HepG2 (cell line): ENCODE data around the gene WNT3A. TPM values are rescaled to one million over a fixed set of nuclear protein-coding genes. Genes with fewer than 3 reads are reported as not detected.
A peak's percentile ranks its signal among the peaks of the same experiment; 100 is the strongest.

Source experiments
- ATAC-seq: fragments of 200-7000 bp; cut with Tn5 transposase; 3 replicates; pipeline ENCODE4 v1.9.1; 2020; ENCODE audit warnings: mild to moderate bottlenecking, moderate library complexity
- BruUV-seq: library from RNA; stranded (reverse); fragments of 400-500 nt; replicated peaks from 2 replicates; lab custom pipeline; 2021; lab: Mats Ljungman, UMichigan
- CTCF ChIA-PET: fragments of 300-600 bp; formaldehyde crosslinking; extraction: SDS; loops from one replicate; lab custom pipeline; 2021; ENCODE audit warnings: low total read pairs, inconsistent platforms, low intra/inter-chr PET ratio; lab: Yijun Ruan, JAX
- POLR2A ChIA-PET: fragments of 350-600 bp; sonication (Branson Sonifier 250); formaldehyde crosslinking; loops from one replicate; lab custom pipeline; 2020; ENCODE audit warnings: antibody characterized with exemption, inconsistent platforms; lab: Yijun Ruan, JAX
- DNase-seq: peaks from one replicate; pipeline ENCODE4 v3.0.0-alpha.2; 2015; ENCODE audit warnings: low spot score
- FAIRE-seq: peaks from 3 replicates; lab custom pipeline; 2011; peaks lifted over from hg19 to GRCh38; lab: Jason Lieb, UNC
- H2AFZ ChIP-seq: one replicate; pipeline ENCODE4 v1.6.1; 2011; ENCODE audit warnings: low read length, inconsistent platforms
- H3K27ac ChIP-seq: fragments of 300-600 bp; 3 replicates; pipeline ENCODE4 v1.8.0; 2011; ENCODE audit warnings: mixed run types, mild to moderate bottlenecking, mixed read lengths, low read length, inconsistent platforms; ENCODE audit not compliant: insufficient read depth; ENCODE audit errors: extremely low read length
- H3K27me3 ChIP-seq, 2 experiments: fragments of 200-600 bp in 1 of 2; 2 replicates in 1 of 2; 3 replicates in 1 of 2; pipeline versions ENCODE4 v1.6.0 to v1.8.0; 2011; ENCODE audit warnings: low read length in 2 of 2, mild to moderate bottlenecking in 2 of 2, moderate library complexity in 2 of 2, inconsistent platforms in 1 of 2; ENCODE audit not compliant: insufficient read depth in 2 of 2, control insufficient read depth in 1 of 2
- H3K36me3 ChIP-seq, 2 experiments: fragments of 200-600 bp in 1 of 2; replicated peaks in 1 of 2; 2 replicates in 1 of 2; 3 replicates in 1 of 2; pipeline versions ENCODE4 v1.5.1 to v1.8.0; 2011; ENCODE audit warnings: low read length in 2 of 2, inconsistent platforms in 1 of 2; ENCODE audit not compliant: insufficient read depth in 2 of 2, control insufficient read depth in 1 of 2
- H3K4me1 ChIP-seq: 2 replicates; pipeline ENCODE4 v1.5.1; 2012; ENCODE audit warnings: low read length, inconsistent platforms; ENCODE audit not compliant: insufficient read depth
- H3K4me2 ChIP-seq: 2 replicates; pipeline ENCODE4 v1.6.0; 2011; ENCODE audit warnings: low read depth, low read length, inconsistent platforms
- H3K4me3 ChIP-seq, 3 experiments: fragments of 200-600 bp in 1 of 3; sonication (generic), shearing (Covaris generic) in 1 of 3; replicated peaks in 1 of 3; 2 replicates each; pipeline ENCODE4 v1.5.1; 2011 to 2016; ENCODE audit warnings: low read length in 3 of 3, inconsistent platforms in 2 of 3, low read depth in 2 of 3, mild to moderate bottlenecking in 2 of 3, control low read depth in 1 of 3, mixed read lengths in 1 of 3; ENCODE audit not compliant: insufficient read depth in 1 of 3
- H3K79me2 ChIP-seq: one replicate; pipeline ENCODE4 v1.6.1; 2011; ENCODE audit warnings: low read length, inconsistent platforms; ENCODE audit not compliant: insufficient read depth
- H3K9ac ChIP-seq: 2 replicates; pipeline ENCODE4 v1.6.0; 2011; ENCODE audit warnings: mild to moderate bottlenecking, low read depth, low read length, inconsistent platforms; ENCODE audit not compliant: insufficient read depth
- H3K9me3 ChIP-seq: 2 replicates; pipeline ENCODE4 v1.5.1; 2012; ENCODE audit warnings: mild to moderate bottlenecking, low read length
- H4K20me1 ChIP-seq: 2 replicates; pipeline ENCODE4 v1.6.0; 2011; ENCODE audit warnings: inconsistent platforms, mild to moderate bottlenecking, low read length, moderate library complexity; ENCODE audit not compliant: insufficient read depth
- ATF3 ChIP-seq: sonication (generic); formaldehyde crosslinking; IDR thresholded peaks from 2 replicates; pipeline ENCODE4 v1.4.0; 2020; ENCODE audit warnings: missing genetic modification reagents
- DPF2 ChIP-seq: sonication (generic); formaldehyde crosslinking; IDR thresholded peaks from 2 replicates; pipeline ENCODE4 v1.4.0; 2020; ENCODE audit warnings: mild to moderate bottlenecking, low read depth, missing genetic modification reagents, borderline replicate concordance
- HMGXB4 ChIP-seq, 2 experiments: sonication (generic) in 1 of 2; formaldehyde crosslinking in 1 of 2; IDR thresholded peaks; 2 replicates each; pipeline versions ENCODE4 v1.4.0 to v1.6.1; 2018 to 2020; ENCODE audit warnings: missing genetic modification reagents in 2 of 2, borderline replicate concordance in 1 of 2, low read depth in 1 of 2, mild to moderate bottlenecking in 1 of 2, missing biosample characterization in 1 of 2
- IKZF1 ChIP-seq: fragments of 450-650 bp; IDR thresholded peaks from 2 replicates; pipeline ENCODE4 v1.7.1; 2016
- MAX ChIP-seq: IDR thresholded peaks from 2 replicates; pipeline ENCODE4 v1.6.1; 2012; ENCODE audit warnings: inconsistent platforms
- MYNN ChIP-seq: sonication (generic); formaldehyde crosslinking; IDR thresholded peaks from 2 replicates; pipeline ENCODE4 v1.4.0; 2020; ENCODE audit warnings: mild to moderate bottlenecking, low read depth, missing genetic modification reagents
- SIX1 ChIP-seq: sonication (generic); formaldehyde crosslinking; IDR thresholded peaks from 2 replicates; pipeline ENCODE4 v1.4.0; 2020; ENCODE audit warnings: missing genetic modification reagents, borderline replicate concordance
- TBX2 ChIP-seq: sonication (generic); formaldehyde crosslinking; IDR thresholded peaks from 2 replicates; pipeline ENCODE4 v1.5.0; 2020; ENCODE audit warnings: missing genetic modification reagents, mild to moderate bottlenecking, borderline replicate concordance
- TEAD2 ChIP-seq: sonication (generic); formaldehyde crosslinking; IDR thresholded peaks from 2 replicates; pipeline ENCODE4 v1.9.0; 2021; ENCODE audit warnings: missing genetic modification reagents
- ZNF101 ChIP-seq: sonication (generic); formaldehyde crosslinking; IDR thresholded peaks from 2 replicates; pipeline ENCODE4 v1.4.0; 2020; ENCODE audit warnings: mild to moderate bottlenecking, low read depth, missing genetic modification reagents, borderline replicate concordance
- ZNF331 ChIP-seq: sonication (generic); formaldehyde crosslinking; IDR thresholded peaks from 2 replicates; pipeline ENCODE4 v1.4.0; 2020; ENCODE audit warnings: missing genetic modification reagents
- ZNF335 ChIP-seq: sonication (generic); formaldehyde crosslinking; IDR thresholded peaks from 2 replicates; pipeline ENCODE4 v1.4.0; 2020; ENCODE audit warnings: missing genetic modification reagents
- ZNF33A ChIP-seq: sonication (generic); formaldehyde crosslinking; IDR thresholded peaks from 2 replicates; pipeline ENCODE4 v1.5.1; 2020; ENCODE audit warnings: missing genetic modification reagents, mild to moderate bottlenecking, moderate library complexity, borderline replicate concordance
- ZNF549 ChIP-seq: sonication (generic); formaldehyde crosslinking; IDR thresholded peaks from 2 replicates; pipeline ENCODE4 v1.5.0; 2020; ENCODE audit warnings: missing genetic modification reagents
- ZNF839 ChIP-seq: sonication (generic); formaldehyde crosslinking; IDR thresholded peaks from 2 replicates; pipeline ENCODE4 v1.4.0; 2020; ENCODE audit warnings: missing genetic modification reagents, mild to moderate bottlenecking, borderline replicate concordance
- ZSCAN21 ChIP-seq: sonication (generic); formaldehyde crosslinking; IDR thresholded peaks from 2 replicates; pipeline ENCODE4 v1.8.0; 2022; ENCODE audit warnings: mild to moderate bottlenecking, missing genetic modification reagents, moderate library complexity, borderline replicate concordance
- ZSCAN29 ChIP-seq: sonication (generic); formaldehyde crosslinking; conservative IDR thresholded peaks from 2 replicates; pipeline ENCODE4 v1.4.0; 2020; ENCODE audit warnings: mild to moderate bottlenecking, missing genetic modification reagents
- WGBS: methylation state at CpG from one replicate; pipeline ENCODE4 v1.1.6; 2017; ENCODE audit warnings: low lambda C conversion rate; 5-methylcytosine and 5-hydroxymethylcytosine counted together
- in situ Hi-C: cut with HindIII; loops from 2 replicates; pipeline ENCODE4 v1.10.0; 2017; ENCODE audit warnings: low pct_unique_long_range_greater_than_20kb; ENCODE audit not compliant: extremely low pct_ligation_motif_present
- intact Hi-C: fragments of 100-400 bp; cut with micrococcal nuclease; formaldehyde crosslinking; loops from one replicate; pipeline ENCODE4 v1.10.0; 2022; ENCODE audit not compliant: unreplicated experiment
- polyA plus RNA-seq, 8 experiments: library from polyadenylated mRNA; depleted of rRNA in 3 of 8; stranded (reverse) in 7 of 8; unstranded in 1 of 8; fragments of >200 nt; fragmentation: Illumina TruSeq in 4 of 8; extraction: Trizol in 4 of 8; gene quantifications; 2 replicates each; pipeline versions ENCODE4 v1.2.1 to v1.2.3, GENCODE V29; 2011 to 2016; ENCODE audit warnings: low read depth in 4 of 8, missing spikeins in 1 of 8, mixed read lengths in 1 of 8; ENCODE audit not compliant: insufficient read depth in 1 of 8
- total RNA-seq, 5 experiments: library from RNA; depleted of rRNA; stranded (reverse); fragments of >200 nt; fragmentation: Illumina TruSeq; extraction: Trizol; gene quantifications; 2 replicates each; pipeline ENCODE4 v1.2.3, GENCODE V29; 2016; ENCODE audit warnings: low read depth in 1 of 5
- TF ChIP-seq, protein P1 (sequence below): sonication (generic); formaldehyde crosslinking; IDR thresholded peaks from 2 replicates; pipeline ENCODE4 v1.4.0; 2020; ENCODE audit warnings: missing genetic modification reagents; ENCODE audit errors: not compliant biosample characterization
- TF ChIP-seq, protein P2 (sequence below): IDR thresholded peaks from 2 replicates; pipeline ENCODE4 v1.6.1; 2016; ENCODE audit warnings: missing compliant biosample characterization, missing genetic modification reagents, borderline replicate concordance

Gene WNT3A
- total and polyA plus RNA-seq, 2 of the 13 experiments (the other 11 are each of a cell fraction or from before 2014, with no cell fraction given): not detected

DNA sequence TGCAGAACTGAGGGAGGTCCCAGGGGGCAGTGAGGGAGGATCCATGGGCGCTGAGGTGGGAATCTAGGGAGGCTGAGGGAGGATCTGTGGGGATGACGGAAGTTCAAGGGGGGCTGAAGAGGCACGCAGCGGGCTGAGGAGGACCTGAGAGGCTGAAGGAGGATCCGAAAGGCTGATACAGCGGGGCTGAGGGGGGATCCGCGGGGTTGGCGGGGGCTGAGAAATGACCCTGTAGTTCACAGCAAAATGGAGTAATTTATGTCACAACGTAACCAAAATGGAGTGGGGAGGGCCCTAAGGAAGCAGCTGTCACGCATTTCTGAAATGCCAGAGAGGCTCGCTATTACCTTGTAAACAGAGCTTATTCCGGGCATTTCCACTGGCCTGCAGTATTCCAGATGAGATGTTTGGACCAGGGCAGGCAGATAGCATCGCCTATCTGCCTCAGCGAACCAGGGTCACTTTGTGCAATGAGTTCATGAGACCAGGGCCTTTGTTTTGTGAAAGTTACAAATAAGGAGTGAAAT is 103.2 kb downstream of the WNT3A start (continued):
- no peak for TF ChIP-seq ATF3 (CRISPR knock-in tag)
- TF ChIP-seq TEAD2 (CRISPR knock-in tag): no peak
- TF ChIP-seq ZSCAN29 (CRISPR knock-in tag): no peak
- TF ChIP-seq, protein P1, sequence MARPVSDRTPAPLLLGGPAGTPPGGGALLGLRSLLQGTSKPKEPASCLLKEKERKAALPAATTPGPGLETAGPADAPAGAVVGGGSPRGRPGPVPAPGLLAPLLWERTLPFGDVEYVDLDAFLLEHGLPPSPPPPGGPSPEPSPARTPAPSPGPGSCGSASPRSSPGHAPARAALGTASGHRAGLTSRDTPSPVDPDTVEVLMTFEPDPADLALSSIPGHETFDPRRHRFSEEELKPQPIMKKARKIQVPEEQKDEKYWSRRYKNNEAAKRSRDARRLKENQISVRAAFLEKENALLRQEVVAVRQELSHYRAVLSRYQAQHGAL: no peak
- 0 out of 2 replicates have a peak, but pooled peaks have one; percentile 14 for TF ChIP-seq TBX2
- TF ChIP-seq, protein P2, sequence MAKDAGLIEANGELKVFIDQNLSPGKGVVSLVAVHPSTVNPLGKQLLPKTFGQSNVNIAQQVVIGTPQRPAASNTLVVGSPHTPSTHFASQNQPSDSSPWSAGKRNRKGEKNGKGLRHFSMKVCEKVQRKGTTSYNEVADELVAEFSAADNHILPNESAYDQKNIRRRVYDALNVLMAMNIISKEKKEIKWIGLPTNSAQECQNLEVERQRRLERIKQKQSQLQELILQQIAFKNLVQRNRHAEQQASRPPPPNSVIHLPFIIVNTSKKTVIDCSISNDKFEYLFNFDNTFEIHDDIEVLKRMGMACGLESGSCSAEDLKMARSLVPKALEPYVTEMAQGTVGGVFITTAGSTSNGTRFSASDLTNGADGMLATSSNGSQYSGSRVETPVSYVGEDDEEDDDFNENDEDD (CRISPR knock-in tag): no peak
- TF ChIP-seq ZNF101 (CRISPR knock-in tag): no peak
- TF ChIP-seq MYNN: no peak
- TF ChIP-seq, all 625 proteins: peak for 59

- H2AFZ ChIP-seq: no peak overlapping the region
- POLR2A ChIA-PET: interaction anchor here (0.6 to 2.1 kb wide), 10 partner anchors 11 to 111 kb away, joined by 4 to 38 read pairs (median 6); partner anchors contain the start of genes ARF1 and IBA57
- H3K79me2 ChIP-seq: peaks cover 18% of the 10 kb centered on the region
- WGBS: 11% methylated on average over 6 of the region's 7 CpGs
- no peaks in the 10 kb centered on the region; a peak in 1 of 5 replicates for H3K27me3 ChIP-seq
- H3K9me3 ChIP-seq: no peaks in the 10 kb centered on the region
- H3K27ac ChIP-seq: peak overlapping the region; percentile 90
- no peaks in the 10 kb centered on the region for H4K20me1 ChIP-seq
- peaks cover 2 to 7% of the 10 kb centered on the region in 2 experiments; a peak in 2 of 5 replicates for H3K36me3 ChIP-seq
- CTCF ChIA-PET: no interaction called here
- peaks cover 44% of the 10 kb centered on the region for H3K4me1 ChIP-seq
- H3K4me2 ChIP-seq: peak overlapping the region; percentile 73
- DNase-seq: no peak
- FAIRE-seq: no peak
- peak overlapping the region; percentile 97 for H3K9ac ChIP-seq
- peak; percentile 2; the same call in 1 of the 3 replicates for ATAC-seq
- H3K4me3 ChIP-seq: peak overlapping the region; percentile 90 to 99 (median 97); a peak in 5 of 6 replicates
- intact Hi-C loops (loop anchor here (2.0 kb wide), 1 partner anchor 30 kb away; the partner anchor contains the start of gene GUK1), in situ Hi-C loops (no loop called here)
- BruUV-seq: TSS peak; percentile 75
- TF ChIP-seq ZNF33A (no peak), DPF2 (CRISPR knock-in tag) (no peak), SIX1 (CRISPR knock-in tag) (no peak), ZNF549 (CRISPR knock-in tag) (no peak), ZSCAN21 (CRISPR knock-in tag) (no peak), ZNF839 (CRISPR knock-in tag) (no peak), ZNF335 (CRISPR knock-in tag) (no peak), MAX (no peak), ZNF331 (CRISPR knock-in tag) (no peak), HMGXB4 (CRISPR knock-in tag; IDR thresholded peaks at IDR 0.05; ENCODE audit: borderline replicate concordance in 1 of 2, low read depth in 1 of 2) (0 out of 4 replicates have a peak, but pooled peaks of 1 of the 2 experiments have one; percentile 16), IKZF1 (no peak)
Observed at GRCh38 chr1:228110556-228110955, 103.8 kb downstream of the WNT3A start.
